Measurements from ENCODE around the gene B4GALNT2. TPM values are rescaled to one million over a fixed set of nuclear protein-coding genes. Genes with fewer than 3 reads are reported as not detected.

Gene B4GALNT2
- total and polyA plus RNA-seq, 2 donors (not counting 1 experiment from before 2014, with no cell fraction given): under 0.01 to 0.01 TPM

- Histone ChIP-seq H3K4me1 (ENCODE audit: control insufficient read depth, extremely low read depth, insufficient read depth, low read length) (no peaks in the 10 kb centered on the region), H3K9me3 (ENCODE audit: control insufficient read depth, insufficient read depth, low read depth, low read length) (no peaks in the 10 kb centered on the region), H3K36me3 (ENCODE audit: control insufficient read depth, insufficient read depth, low read length) (no peaks in the 10 kb centered on the region), H3K4me2 (ENCODE audit: extremely low read depth, insufficient read depth, low read length) (no peak overlapping the region), H3K27me3 (ENCODE audit: control insufficient read depth, insufficient read depth, low read length) (peaks cover 15% of the 10 kb centered on the region), H3K27ac (ENCODE audit: insufficient read depth, low read length) (no peak overlapping the region), H2AFZ (ENCODE audit: low read length) (no peak overlapping the region), H3K9ac (ENCODE audit: insufficient read depth, low read length) (no peak overlapping the region), H3K79me2 (ENCODE audit: control insufficient read depth, insufficient read depth, low read length) (no peaks in the 10 kb centered on the region), H4K20me1 (ENCODE audit: control insufficient read depth, extremely low read depth, insufficient read depth, low read length) (no peaks in the 10 kb centered on the region), H3K4me3 (replicated peaks in 1 of 4; ENCODE audit: control extremely low read depth in 1 of 4, insufficient read depth in 1 of 4, low read depth in 3 of 4, low read length in 4 of 4) (no peak overlapping the region)
- DNase-seq (ENCODE audit: low read depth in 2 of 2): no peak
- TF ChIP-seq EZH2 (IDR thresholded peaks at IDR 0.05; ENCODE audit: low read length, missing control alignments): no peak
- no peak for TF ChIP-seq CTCF (conservative IDR thresholded peaks at IDR 0.05 in 1 of 2, IDR thresholded peaks at IDR 0.05 in 1 of 2; ENCODE audit: low read depth in 1 of 2, low read length in 2 of 2)
Measured at GRCh38 chr17:49086316-49086605, 46.3 kb upstream of the B4GALNT2 start.

DNA sequence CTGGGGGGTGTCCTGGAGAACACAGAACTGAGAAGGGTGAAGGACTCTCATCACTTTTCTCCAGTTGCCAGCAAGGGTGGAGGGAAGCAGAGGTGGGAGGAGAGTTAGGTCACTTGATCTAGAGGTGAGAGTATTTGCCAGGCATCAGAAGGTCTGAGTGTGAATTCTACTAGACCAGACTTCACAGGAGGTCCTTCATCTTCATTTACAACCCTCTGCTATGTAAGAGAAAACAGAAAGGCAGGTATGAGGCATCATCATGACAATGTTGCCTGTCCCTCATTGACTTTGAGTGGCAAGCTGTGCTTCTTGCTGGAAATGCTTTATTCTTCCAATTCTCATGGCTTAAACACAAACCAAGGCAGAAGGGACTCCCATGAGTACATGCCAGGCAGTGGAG lies 45.9 kb upstream of the B4GALNT2 start:
- Histone ChIP-seq H3K27me3 (ENCODE audit: control insufficient read depth, insufficient read depth, low read length) (peaks cover 16% of the 10 kb centered on the region), H3K36me3 (ENCODE audit: control insufficient read depth, insufficient read depth, low read length) (no peaks in the 10 kb centered on the region), H3K79me2 (ENCODE audit: control insufficient read depth, insufficient read depth, low read length) (no peaks in the 10 kb centered on the region), H4K20me1 (ENCODE audit: control insufficient read depth, extremely low read depth, insufficient read depth, low read length) (no peaks in the 10 kb centered on the region), H3K4me1 (ENCODE audit: control insufficient read depth, extremely low read depth, insufficient read depth, low read length) (no peaks in the 10 kb centered on the region), H3K9me3 (ENCODE audit: control insufficient read depth, insufficient read depth, low read depth, low read length) (no peaks in the 10 kb centered on the region), H3K9ac (ENCODE audit: insufficient read depth, low read length) (no peak overlapping the region), H3K4me2 (ENCODE audit: extremely low read depth, insufficient read depth, low read length) (no peak overlapping the region), H3K27ac (ENCODE audit: insufficient read depth, low read length) (no peak overlapping the region), H3K4me3 (replicated peaks in 1 of 4; ENCODE audit: control extremely low read depth in 1 of 4, insufficient read depth in 1 of 4, low read depth in 3 of 4, low read length in 4 of 4) (no peak overlapping the region), H2AFZ (ENCODE audit: low read length) (no peak overlapping the region)
- no peak for DNase-seq (ENCODE audit: low read depth in 2 of 2)
- no peak for TF ChIP-seq CTCF (conservative IDR thresholded peaks at IDR 0.05 in 1 of 2, IDR thresholded peaks at IDR 0.05 in 1 of 2; ENCODE audit: low read depth in 1 of 2, low read length in 2 of 2)
- TF ChIP-seq EZH2 (IDR thresholded peaks at IDR 0.05; ENCODE audit: low read length, missing control alignments): no peak

DNA sequence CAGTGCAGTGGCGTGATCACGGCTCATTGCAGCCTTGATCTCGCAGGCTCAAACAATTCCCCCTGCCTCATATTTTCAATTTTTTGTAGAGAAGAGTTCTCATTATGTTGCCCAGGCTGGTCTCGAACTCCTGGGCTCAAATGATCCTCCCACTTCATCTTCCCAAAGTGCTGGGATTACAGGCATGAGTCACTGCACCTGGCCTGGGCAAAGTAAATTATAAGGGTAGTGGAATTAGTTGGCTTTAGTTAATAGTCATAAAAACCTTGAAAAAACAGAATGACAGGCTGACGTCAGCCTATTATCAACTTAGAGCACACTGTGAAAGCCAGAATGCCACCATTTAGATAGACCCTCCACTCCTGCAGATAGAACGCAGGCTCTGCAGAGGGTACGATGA lies 43.5 kb upstream of the B4GALNT2 start:
- no peaks in the 10 kb centered on the region for H3K79me2 ChIP-seq (ENCODE audit: control insufficient read depth, insufficient read depth, low read length)
- H3K27me3 ChIP-seq (ENCODE audit: control insufficient read depth, insufficient read depth, low read length): peaks cover 17% of the 10 kb centered on the region
- H3K9ac ChIP-seq (ENCODE audit: insufficient read depth, low read length): no peak overlapping the region
- no peak overlapping the region for H2AFZ ChIP-seq (ENCODE audit: low read length)
- H3K4me1 ChIP-seq (ENCODE audit: control insufficient read depth, extremely low read depth, insufficient read depth, low read length): no peaks in the 10 kb centered on the region
- H3K4me3 ChIP-seq (replicated peaks in 1 of 4; ENCODE audit: control extremely low read depth in 1 of 4, insufficient read depth in 1 of 4, low read depth in 3 of 4, low read length in 4 of 4): no peak overlapping the region
- no peaks in the 10 kb centered on the region for H4K20me1 ChIP-seq (ENCODE audit: control insufficient read depth, extremely low read depth, insufficient read depth, low read length)
- no peak overlapping the region for H3K27ac ChIP-seq (ENCODE audit: insufficient read depth, low read length)
- no peak overlapping the region for H3K4me2 ChIP-seq (ENCODE audit: extremely low read depth, insufficient read depth, low read length)
- no peak for DNase-seq (ENCODE audit: low read depth in 2 of 2)
- TF ChIP-seq EZH2 (IDR thresholded peaks at IDR 0.05; ENCODE audit: low read length, missing control alignments) (no peak), CTCF (conservative IDR thresholded peaks at IDR 0.05 in 1 of 2, IDR thresholded peaks at IDR 0.05 in 1 of 2; ENCODE audit: low read depth in 1 of 2, low read length in 2 of 2) (no peak)
- H3K36me3 ChIP-seq (ENCODE audit: control insufficient read depth, insufficient read depth, low read length): no peaks in the 10 kb centered on the region
- H3K9me3 ChIP-seq (ENCODE audit: control insufficient read depth, insufficient read depth, low read depth, low read length): no peaks in the 10 kb centered on the region

All from fibroblast of lung (primary cell).